Embryonic facial prominence (tissue), 1 donor: ENCODE data around the gene LAMB2.

Experiments
- DNase-seq: peaks from one replicate; pipeline ENCODE4 v3.0.0-alpha.2; 2016; ENCODE audit errors: extremely low spot score

Gene LAMB2

DNA sequence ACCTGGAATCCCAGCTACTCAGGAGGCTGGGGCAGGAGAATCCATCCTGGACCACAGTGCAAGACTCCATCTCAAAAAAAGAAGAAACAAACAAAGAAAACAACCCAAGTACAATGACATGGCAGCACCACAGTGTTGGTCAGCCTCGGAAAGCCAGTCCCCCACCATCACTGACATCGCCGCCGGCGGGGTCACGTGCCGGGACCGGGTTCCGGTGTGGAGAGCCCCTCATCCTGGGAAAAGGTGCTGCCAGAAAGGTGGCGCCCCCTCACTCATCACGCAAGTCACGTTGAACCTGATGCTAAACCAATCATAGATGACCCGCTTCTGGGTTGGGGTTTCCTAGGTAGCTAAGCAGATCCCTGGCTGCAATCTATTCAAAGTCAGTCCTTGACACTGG, 56.7 kb downstream of the LAMB2 start:
- no peak for DNase-seq
